ENCODE measurements around the gene CD58.

- TF ChIP-seq CTCF (conservative IDR thresholded peaks at IDR 0.05) (no peak), EZH2 (IDR thresholded peaks at IDR 0.05; ENCODE audit: low read depth) (no peak)
Observed at GRCh38 chr1:116531917-116532316, 38.9 kb downstream of the CD58 start.
